Panc1 (cell line): ENCODE data around the gene METTL5. TPM values are rescaled to one million over a fixed set of nuclear protein-coding genes. Genes with fewer than 3 reads are reported as not detected.

Experiments
- ATAC-seq: fragments of 200-7000 bp; cut with Tn5 transposase; 2 replicates; pipeline ENCODE4 v1.9.1; 2020; ENCODE audit warnings: mild to moderate bottlenecking, moderate library complexity
- BruUV-seq: library from RNA; stranded (reverse); fragments of 400-500 nt; replicated peaks from 2 replicates; lab custom pipeline; 2021; lab: Mats Ljungman, UMichigan
- CTCF ChIA-PET: fragments of 300-600 bp; sonication (Branson Sonifier 250); formaldehyde crosslinking; loops from one replicate; lab custom pipeline; 2022; ENCODE audit warnings: antibody characterized with exemption; lab: Charles Lee
- POLR2A ChIA-PET: fragments of 300-600 bp; sonication (Branson Sonifier 250); formaldehyde crosslinking; loops from one replicate; lab custom pipeline; 2022; ENCODE audit warnings: antibody characterized with exemption; lab: Charles Lee
- DNase-seq: peaks from one replicate; pipeline ENCODE4 v3.0.0-alpha.2; 2010; ENCODE audit warnings: low read depth, low spot score
- H3K27ac ChIP-seq: 2 replicates; pipeline ENCODE4 v1.5.1; 2011; ENCODE audit warnings: mild to moderate bottlenecking, low read length, inconsistent platforms
- H3K27me3 ChIP-seq: fragments of 200-500 bp; sonication (Bioruptor generic); 2 replicates; pipeline ENCODE4 v1.6.0; 2014; ENCODE audit warnings: low read length, inconsistent platforms; ENCODE audit not compliant: control insufficient read depth, insufficient read depth
- H3K36me3 ChIP-seq: fragments of 200-500 bp; sonication (Bioruptor generic); 2 replicates; pipeline ENCODE4 v1.5.1; 2014; ENCODE audit warnings: inconsistent platforms, mild to moderate bottlenecking, low read length, moderate library complexity; ENCODE audit not compliant: control insufficient read depth, insufficient read depth
- H3K4me1 ChIP-seq: 2 replicates; pipeline ENCODE4 v1.5.1; 2011; ENCODE audit warnings: inconsistent platforms, mild to moderate bottlenecking, low read length, moderate library complexity; ENCODE audit not compliant: control insufficient read depth, insufficient read depth
- H3K4me3 ChIP-seq, 2 experiments: 2 replicates each; pipeline ENCODE4 v1.5.1; 2011 to 2012; ENCODE audit warnings: low read depth in 2 of 2, low read length in 2 of 2, mild to moderate bottlenecking in 2 of 2, inconsistent platforms in 1 of 2, moderate library complexity in 1 of 2
- H3K9me3 ChIP-seq: fragments of 200-500 bp; sonication (Bioruptor generic); 2 replicates; pipeline ENCODE4 v1.5.1; 2014; ENCODE audit warnings: low read depth, mild to moderate bottlenecking, inconsistent platforms, low read length, moderate library complexity; ENCODE audit not compliant: control insufficient read depth, insufficient read depth
- POLR2AphosphoS5 ChIP-seq: IDR thresholded peaks from 2 replicates; pipeline ENCODE4 v1.6.1; 2012; ENCODE audit warnings: mild to moderate bottlenecking, low read depth, low read length, moderate library complexity
- SIN3A ChIP-seq: IDR thresholded peaks from 2 replicates; pipeline ENCODE4 v1.6.1; 2012; ENCODE audit warnings: low read depth, mild to moderate bottlenecking, low read length, moderate library complexity, borderline replicate concordance; ENCODE audit not compliant: insufficient read depth
- TCF7L2 ChIP-seq: IDR thresholded peaks from 2 replicates; pipeline ENCODE4 v1.6.1; 2011; ENCODE audit warnings: mild to moderate bottlenecking, low read depth, low read length, inconsistent platforms
- in situ Hi-C: cut with HindIII; loops from 2 replicates; pipeline ENCODE4 v1.10.0; 2016; ENCODE audit warnings: low sequenced_read_pairs, low pct_unique_long_range_greater_than_20kb
- intact Hi-C: fragments of 100-400 bp; cut with micrococcal nuclease; formaldehyde crosslinking; loops from one replicate; pipeline ENCODE4 v1.10.0; 2022; ENCODE audit not compliant: unreplicated experiment
- total RNA-seq: library from RNA; stranded (reverse); gene quantifications from one replicate; pipeline ENCODE4 v1.2.1, GENCODE V29; 2021; ENCODE audit not compliant: unreplicated experiment
- TF ChIP-seq, protein P1 (sequence below), 2 experiments: IDR thresholded peaks; 2 replicates each; pipeline ENCODE4 v1.6.1; 2011 to 2012; ENCODE audit warnings: low read depth in 2 of 2, control low read depth in 1 of 2, low read length in 1 of 2, mild to moderate bottlenecking in 1 of 2, moderate library complexity in 1 of 2; ENCODE audit not compliant: insufficient read depth in 1 of 2
- TF ChIP-seq, protein P2 (sequence below): fragments of 450-650 bp; IDR thresholded peaks from 2 replicates; pipeline ENCODE4 v1.5.1; 2017; ENCODE audit warnings: mild to moderate bottlenecking

Gene METTL5
- total RNA-seq, 1 experiment from 2014 or later = 81.4 TPM

- CTCF ChIA-PET = no interaction called here
- H3K4me3 ChIP-seq = no peak overlapping the region
- no peak overlapping the region for H3K27ac ChIP-seq
- DNase-seq (no peak), ATAC-seq (no peak)
- POLR2A ChIA-PET = interaction anchor here (0.6 kb wide), 1 partner anchor 84 kb away, joined by 7 read pairs; no protein-coding TSS in a partner anchor
- in situ Hi-C loops (no loop called here), intact Hi-C loops (no loop called here)
- H3K9me3 ChIP-seq = no peaks in the 10 kb centered on the region
- no peaks in the 10 kb centered on the region for H3K27me3 ChIP-seq
- H3K4me1 ChIP-seq = no peaks in the 10 kb centered on the region
- BruUV-seq = no TSS peak
- no peaks in the 10 kb centered on the region for H3K36me3 ChIP-seq
- no peak for TF ChIP-seq TCF7L2
- TF ChIP-seq, protein P1, sequence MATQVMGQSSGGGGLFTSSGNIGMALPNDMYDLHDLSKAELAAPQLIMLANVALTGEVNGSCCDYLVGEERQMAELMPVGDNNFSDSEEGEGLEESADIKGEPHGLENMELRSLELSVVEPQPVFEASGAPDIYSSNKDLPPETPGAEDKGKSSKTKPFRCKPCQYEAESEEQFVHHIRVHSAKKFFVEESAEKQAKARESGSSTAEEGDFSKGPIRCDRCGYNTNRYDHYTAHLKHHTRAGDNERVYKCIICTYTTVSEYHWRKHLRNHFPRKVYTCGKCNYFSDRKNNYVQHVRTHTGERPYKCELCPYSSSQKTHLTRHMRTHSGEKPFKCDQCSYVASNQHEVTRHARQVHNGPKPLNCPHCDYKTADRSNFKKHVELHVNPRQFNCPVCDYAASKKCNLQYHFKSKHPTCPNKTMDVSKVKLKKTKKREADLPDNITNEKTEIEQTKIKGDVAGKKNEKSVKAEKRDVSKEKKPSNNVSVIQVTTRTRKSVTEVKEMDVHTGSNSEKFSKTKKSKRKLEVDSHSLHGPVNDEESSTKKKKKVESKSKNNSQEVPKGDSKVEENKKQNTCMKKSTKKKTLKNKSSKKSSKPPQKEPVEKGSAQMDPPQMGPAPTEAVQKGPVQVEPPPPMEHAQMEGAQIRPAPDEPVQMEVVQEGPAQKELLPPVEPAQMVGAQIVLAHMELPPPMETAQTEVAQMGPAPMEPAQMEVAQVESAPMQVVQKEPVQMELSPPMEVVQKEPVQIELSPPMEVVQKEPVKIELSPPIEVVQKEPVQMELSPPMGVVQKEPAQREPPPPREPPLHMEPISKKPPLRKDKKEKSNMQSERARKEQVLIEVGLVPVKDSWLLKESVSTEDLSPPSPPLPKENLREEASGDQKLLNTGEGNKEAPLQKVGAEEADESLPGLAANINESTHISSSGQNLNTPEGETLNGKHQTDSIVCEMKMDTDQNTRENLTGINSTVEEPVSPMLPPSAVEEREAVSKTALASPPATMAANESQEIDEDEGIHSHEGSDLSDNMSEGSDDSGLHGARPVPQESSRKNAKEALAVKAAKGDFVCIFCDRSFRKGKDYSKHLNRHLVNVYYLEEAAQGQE (IDR thresholded peaks at IDR 0.05; ENCODE audit: insufficient read depth in 1 of 2, low read depth in 2 of 2, low read length in 1 of 2) = no peak
These were observed 48.9 kb downstream of the METTL5 start for GRCh38 chr2:169775765-169776164.

- BruUV-seq = no TSS peak
- CTCF ChIA-PET = no interaction called here
- intact Hi-C loops (no loop called here), in situ Hi-C loops (no loop called here)
- DNase-seq (no peak), ATAC-seq (no peak)
- H3K9me3 ChIP-seq = no peaks in the 10 kb centered on the region
- no peaks in the 10 kb centered on the region for H3K36me3 ChIP-seq
- no peak for TF ChIP-seq POLR2AphosphoS5
- TF ChIP-seq, protein P1 (IDR thresholded peaks at IDR 0.05; ENCODE audit: insufficient read depth in 1 of 2, low read depth in 2 of 2, low read length in 1 of 2) = no peak
- TF ChIP-seq TCF7L2 = no peak
- TF ChIP-seq, protein P2, sequence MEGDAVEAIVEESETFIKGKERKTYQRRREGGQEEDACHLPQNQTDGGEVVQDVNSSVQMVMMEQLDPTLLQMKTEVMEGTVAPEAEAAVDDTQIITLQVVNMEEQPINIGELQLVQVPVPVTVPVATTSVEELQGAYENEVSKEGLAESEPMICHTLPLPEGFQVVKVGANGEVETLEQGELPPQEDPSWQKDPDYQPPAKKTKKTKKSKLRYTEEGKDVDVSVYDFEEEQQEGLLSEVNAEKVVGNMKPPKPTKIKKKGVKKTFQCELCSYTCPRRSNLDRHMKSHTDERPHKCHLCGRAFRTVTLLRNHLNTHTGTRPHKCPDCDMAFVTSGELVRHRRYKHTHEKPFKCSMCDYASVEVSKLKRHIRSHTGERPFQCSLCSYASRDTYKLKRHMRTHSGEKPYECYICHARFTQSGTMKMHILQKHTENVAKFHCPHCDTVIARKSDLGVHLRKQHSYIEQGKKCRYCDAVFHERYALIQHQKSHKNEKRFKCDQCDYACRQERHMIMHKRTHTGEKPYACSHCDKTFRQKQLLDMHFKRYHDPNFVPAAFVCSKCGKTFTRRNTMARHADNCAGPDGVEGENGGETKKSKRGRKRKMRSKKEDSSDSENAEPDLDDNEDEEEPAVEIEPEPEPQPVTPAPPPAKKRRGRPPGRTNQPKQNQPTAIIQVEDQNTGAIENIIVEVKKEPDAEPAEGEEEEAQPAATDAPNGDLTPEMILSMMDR = no peak
- no peak for TF ChIP-seq SIN3A
- H3K4me1 ChIP-seq = no peaks in the 10 kb centered on the region
- no peak overlapping the region for H3K4me3 ChIP-seq
- H3K27me3 ChIP-seq = no peaks in the 10 kb centered on the region
- POLR2A ChIA-PET = interaction anchor here (0.5 to 0.6 kb wide), 2 partner anchors 50 to 83 kb away, joined by 3 to 7 read pairs; partner anchors contain the start of gene METTL5
- H3K27ac ChIP-seq = no peak overlapping the region
These were observed 49.4 kb downstream of the METTL5 start for GRCh38 chr2:169775354-169775753.
